Right lobe of liver (tissue), 6 donors: ENCODE data around the gene ZYG11B. TPM values are rescaled to one million over a fixed set of nuclear protein-coding genes. Genes with fewer than 3 reads are reported as not detected.

Experiments used
- ATAC-seq, 4 donors: fragments of 200-7000 bp; cut with Tn5 transposase; one replicate each; pipeline ENCODE4 v1.9.1; 2020; ENCODE audit warnings: mild to moderate bottlenecking in 4 of 4, moderate library complexity in 4 of 4
- DNase-seq, 3 donors: peaks; one replicate each; pipeline ENCODE4 v3.0.0-alpha.2; 2020
- H3K27ac ChIP-seq, 3 donors: fragments of 200-600 bp; one replicate each; pipeline ENCODE4 v1.8.0; 2022
- H3K27me3 ChIP-seq, 2 donors: fragments of 200-600 bp; one replicate each; pipeline ENCODE4 v1.8.0; 2022
- H3K36me3 ChIP-seq, 4 donors: fragments of 200-600 bp; sonication (generic) in 1 of 4; one replicate each; pipeline versions ENCODE4 v1.5.1 to v1.8.0; 2017 to 2022; ENCODE audit warnings: control low read depth in 1 of 4
- H3K4me1 ChIP-seq, 4 donors: fragments of 200-600 bp; sonication (generic) in 1 of 4; one replicate each; pipeline versions ENCODE4 v1.5.1 to v1.8.0; 2017 to 2022; ENCODE audit warnings: control low read depth in 1 of 4
- H3K4me3 ChIP-seq, 3 donors: fragments of 200-600 bp; one replicate each; pipeline ENCODE4 v1.8.0; 2022
- H3K9me3 ChIP-seq, 4 donors: fragments of 200-600 bp; sonication (generic) in 1 of 4; one replicate each; pipeline versions ENCODE4 v1.5.1 to v1.8.0; 2017 to 2022; ENCODE audit warnings: control low read depth in 1 of 4
- POLR2A ChIP-seq: fragments of 450-650 bp; IDR thresholded peaks from one replicate; pipeline ENCODE4 v1.6.1; 2017; ENCODE audit warnings: antibody characterized with exemption, mild to moderate bottlenecking
- WGBS: methylation state at CpG from one replicate; pipeline ENCODE4 v1.1.6; 2018; ENCODE audit warnings: low coverage, low lambda C conversion rate; ENCODE audit not compliant: insufficient coverage; ENCODE audit errors: missing lambda C conversion rate; 5-methylcytosine and 5-hydroxymethylcytosine counted together
- intact Hi-C, 2 donors: fragments of 100-400 bp; cut with DNase I; formaldehyde crosslinking; loops; one replicate each; pipeline versions ENCODE4 v1.11.2 to v1.14.1; 2022
- long read RNA-seq: library from polyadenylated mRNA; unstranded; transcript quantifications from one replicate; pipeline ENCODE4 v2.0.0, GENCODE V29; 2019
- total RNA-seq, 6 experiments: library from RNA; depleted of rRNA in 2 of 6; stranded (reverse); fragments of >200 nt in 2 of 6; fragmentation: NEBNext Ultra II Directional in 3 of 6; extraction: Animal tissue kit (Norgen Biotek cat#: 25700) in 3 of 6; gene quantifications; one replicate each; pipeline versions ENCODE4 v1.1.0 to v1.2.4, GENCODE V29; 2016 to 2023
- TF ChIP-seq, protein P1 (sequence below), 4 donors: fragments of 200-600 bp in 3 of 4; fragments of 450-650 bp in 1 of 4; IDR thresholded peaks; one replicate each; pipeline versions ENCODE4 v1.5.1 to v1.8.0; 2016 to 2022; ENCODE audit warnings: antibody characterized with exemption in 4 of 4, mild to moderate bottlenecking in 2 of 4
- donor health status: DM: no; HTN: yes; CAD: no.
- donor health status: DM: no; HTN: no; CAD: no.
- donor health status: DM: no; HTN: no; CAD: no.
- donor health status: DM: no; HTN: yes; CAD: no.
- donor health status: DM: no; HTN: yes; CAD: no.

The ZYG11B gene
- 10 to 100 TPM; 17.7 to 39.2 (median 30.9) TPM for total RNA-seq
- long read RNA-seq, partial matches to known transcripts, result 0 of 1 reads
- long read RNA-seq, other reads (novel, unspliced or antisense), result 1 of 1 reads

DNA sequence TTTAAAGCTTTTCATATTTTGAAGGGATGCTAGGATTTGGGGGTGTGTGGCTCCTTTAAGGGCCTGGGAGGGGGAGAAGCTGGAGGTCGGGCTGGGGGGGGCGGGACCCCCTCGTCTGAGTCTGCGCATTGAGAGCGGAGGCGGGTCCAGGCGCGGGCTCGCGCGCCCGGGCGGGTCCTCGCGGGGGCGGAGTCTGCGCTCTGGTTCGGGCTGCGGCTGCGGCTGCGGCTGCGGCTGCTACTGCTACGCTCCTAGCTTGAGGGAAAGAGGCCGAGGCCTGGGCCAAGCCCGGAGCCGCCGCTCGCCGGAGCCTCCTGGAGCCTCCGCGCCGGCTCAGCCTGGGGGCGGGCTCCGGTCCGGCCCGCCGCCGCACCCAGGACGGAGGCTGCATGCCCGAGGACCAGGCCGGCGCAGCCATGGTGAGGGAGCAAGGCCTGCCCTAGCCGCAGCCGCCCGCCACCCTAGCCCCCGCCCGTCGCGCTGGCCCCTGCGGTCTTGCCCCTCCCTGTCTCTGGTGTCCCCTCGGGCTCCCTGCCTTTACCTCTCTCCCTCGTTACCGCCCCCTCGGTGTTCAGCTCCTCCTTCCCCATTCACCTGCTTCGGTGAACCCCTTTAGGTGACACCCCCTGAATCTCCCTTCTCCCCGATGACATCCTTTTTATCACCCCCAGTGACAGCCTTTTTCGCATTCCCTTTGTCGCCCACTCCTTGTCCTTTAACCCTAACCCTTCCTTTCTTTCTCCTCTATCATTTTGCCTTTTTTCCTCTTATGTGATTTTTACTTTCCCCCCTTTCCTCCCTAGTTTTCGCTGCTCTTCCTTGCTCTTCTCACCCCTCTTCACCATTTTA lies at the start of gene ZYG11B:
ZYG11B (plus strand) TSS at position 189 of the 849 bp plus-strand sequence; CDS start at position 390, 201 bp downstream.
- Histone ChIP-seq H3K27ac (peak within 1 kb of the TSS; percentile 89 to 91 (median 91)), H3K36me3 (no peaks in the 10 kb centered on the region), H3K9me3 (no peaks in the 10 kb centered on the region), H3K27me3 (no peaks in the 10 kb centered on the region), H3K4me1 (peaks cover 0 to 15% (median 4%) of the 10 kb centered on the region in 4 donors), H3K4me3 (peak within 1 kb of the TSS; percentile 81 to 97 (median 86))
- WGBS, result 1% methylated on average over 11 of the region's 59 CpGs
- ATAC-seq (peak; percentile 96 to 97 (median 97)), DNase-seq (peak; percentile 93 to 95 (median 93))
- peak; percentile 87 for TF ChIP-seq POLR2A
- TF ChIP-seq, protein P1, sequence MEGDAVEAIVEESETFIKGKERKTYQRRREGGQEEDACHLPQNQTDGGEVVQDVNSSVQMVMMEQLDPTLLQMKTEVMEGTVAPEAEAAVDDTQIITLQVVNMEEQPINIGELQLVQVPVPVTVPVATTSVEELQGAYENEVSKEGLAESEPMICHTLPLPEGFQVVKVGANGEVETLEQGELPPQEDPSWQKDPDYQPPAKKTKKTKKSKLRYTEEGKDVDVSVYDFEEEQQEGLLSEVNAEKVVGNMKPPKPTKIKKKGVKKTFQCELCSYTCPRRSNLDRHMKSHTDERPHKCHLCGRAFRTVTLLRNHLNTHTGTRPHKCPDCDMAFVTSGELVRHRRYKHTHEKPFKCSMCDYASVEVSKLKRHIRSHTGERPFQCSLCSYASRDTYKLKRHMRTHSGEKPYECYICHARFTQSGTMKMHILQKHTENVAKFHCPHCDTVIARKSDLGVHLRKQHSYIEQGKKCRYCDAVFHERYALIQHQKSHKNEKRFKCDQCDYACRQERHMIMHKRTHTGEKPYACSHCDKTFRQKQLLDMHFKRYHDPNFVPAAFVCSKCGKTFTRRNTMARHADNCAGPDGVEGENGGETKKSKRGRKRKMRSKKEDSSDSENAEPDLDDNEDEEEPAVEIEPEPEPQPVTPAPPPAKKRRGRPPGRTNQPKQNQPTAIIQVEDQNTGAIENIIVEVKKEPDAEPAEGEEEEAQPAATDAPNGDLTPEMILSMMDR (IDR thresholded peaks at IDR 0.05), result no peak
- intact Hi-C loops, result no loop called here

DNA sequence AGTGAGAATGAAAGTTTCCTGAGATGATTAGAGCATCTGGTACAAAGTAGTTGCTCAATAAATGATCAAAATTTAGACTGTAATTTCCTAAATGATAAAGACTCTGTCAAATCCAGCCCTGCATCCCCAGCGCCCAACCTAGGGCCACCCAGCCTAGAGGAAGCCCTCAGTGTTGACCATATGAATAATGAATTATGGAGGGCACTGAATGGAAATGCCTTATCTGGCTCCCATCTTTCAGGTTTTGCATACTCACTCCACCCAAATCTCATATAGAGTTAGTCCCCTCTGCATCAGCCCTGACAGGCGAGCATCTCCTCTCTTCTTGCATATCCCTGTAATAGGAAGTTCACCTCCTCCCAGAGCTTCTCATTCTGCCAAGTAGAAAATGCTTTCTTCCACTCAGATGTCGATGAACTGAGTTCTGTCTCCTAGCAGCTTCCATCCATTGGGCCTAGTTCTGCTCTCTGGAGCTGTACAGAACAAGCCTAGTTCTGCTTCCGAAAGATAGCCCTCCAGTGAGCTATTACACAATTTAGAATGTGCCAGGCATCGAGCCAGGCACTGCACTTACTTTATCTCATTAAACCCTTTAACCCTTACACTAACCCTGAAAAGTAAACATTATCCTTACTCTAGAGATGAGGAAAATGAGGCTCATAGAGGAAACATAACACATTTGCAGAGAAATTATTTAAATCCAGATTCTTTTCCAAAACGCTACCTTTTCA lies 49.0 kb upstream of the ZYG11B start:
- 41% methylated on average over 6 of the region's 6 CpGs for WGBS
- DNase-seq (peak; percentile 44 to 85 (median 62)), ATAC-seq (peak; percentile 90 to 93 (median 92))
- Histone ChIP-seq H3K27ac (peak overlapping the region in 1 of 3 donors; percentile 62), H3K9me3 (no peaks in the 10 kb centered on the region), H3K4me3 (no peak overlapping the region), H3K4me1 (peaks cover 0 to 39% (median 13%) of the 10 kb centered on the region in 4 donors), H3K27me3 (no peaks in the 10 kb centered on the region), H3K36me3 (no peaks in the 10 kb centered on the region)
- intact Hi-C loops, result no loop called here
- no peak for TF ChIP-seq POLR2A

DNA sequence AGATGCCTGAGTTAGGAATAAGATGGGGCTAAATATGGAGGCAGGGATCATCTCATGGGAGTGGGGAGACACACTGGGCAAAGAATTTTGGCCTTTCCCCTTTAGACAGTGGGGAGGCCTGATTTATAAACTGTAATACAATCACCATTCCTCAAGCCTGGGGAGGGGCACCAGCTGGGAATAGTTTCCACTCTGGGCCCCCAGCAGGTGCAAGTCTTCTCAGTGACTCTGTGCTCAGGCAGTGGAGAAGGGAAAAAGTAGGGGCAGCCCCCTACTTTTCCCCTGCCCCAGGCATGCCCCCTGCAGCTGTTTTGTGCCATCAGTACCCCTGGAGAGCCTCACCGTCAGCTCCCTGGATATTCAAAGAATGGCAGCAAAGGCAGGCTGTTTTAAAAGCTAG lies 47.2 kb upstream of the ZYG11B start:
- peaks cover 0 to 39% (median 13%) of the 10 kb centered on the region in 4 donors for H3K4me1 ChIP-seq
- no CpG with 5 or more reads among the region's 1 CpG for WGBS
- TF ChIP-seq POLR2A, result no peak
- TF ChIP-seq, protein P1 (IDR thresholded peaks at IDR 0.05), result no peak
- no peaks in the 10 kb centered on the region for H3K36me3 ChIP-seq
- intact Hi-C loops, result no loop called here
- H3K27ac ChIP-seq, result no peak overlapping the region
- no peak for ATAC-seq
- no peak overlapping the region for H3K4me3 ChIP-seq
- H3K27me3 ChIP-seq, result no peaks in the 10 kb centered on the region
- H3K9me3 ChIP-seq, result no peaks in the 10 kb centered on the region
- peak in 1 of 3 donors; percentile 23 for DNase-seq

DNA sequence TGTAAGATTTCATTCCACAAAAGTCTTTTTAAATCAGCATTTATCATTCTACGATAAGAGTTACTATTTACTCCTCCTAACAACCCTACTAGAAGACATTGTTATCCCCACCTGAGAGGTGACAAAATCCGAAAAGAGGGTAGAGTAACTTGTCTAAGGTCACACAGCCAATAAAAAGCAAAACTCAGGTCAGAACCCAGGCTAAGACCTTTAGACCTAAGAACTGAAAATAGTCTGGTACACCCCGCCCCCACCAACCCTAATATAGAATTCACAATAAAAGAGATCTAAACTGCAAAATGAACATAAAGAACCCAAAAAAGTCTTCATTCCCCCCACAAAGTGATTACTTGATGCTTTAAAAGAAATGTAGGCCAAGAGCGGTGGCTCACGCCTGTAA lies 46.8 kb upstream of the ZYG11B start:
- no peak overlapping the region for H3K27ac ChIP-seq
- H3K9me3 ChIP-seq, result no peaks in the 10 kb centered on the region
- 61% methylated on average over 4 of the region's 5 CpGs for WGBS
- TF ChIP-seq, protein P1 (IDR thresholded peaks at IDR 0.05), result no peak
- TF ChIP-seq POLR2A, result no peak
- H3K27me3 ChIP-seq, result no peaks in the 10 kb centered on the region
- H3K4me3 ChIP-seq, result no peak overlapping the region
- peaks cover 0 to 39% (median 13%) of the 10 kb centered on the region in 4 donors for H3K4me1 ChIP-seq
- intact Hi-C loops, result no loop called here
- H3K36me3 ChIP-seq, result no peaks in the 10 kb centered on the region
- ATAC-seq (peak; percentile 24 to 45 (median 30)), DNase-seq (no peak)
